Small intestine (tissue), 7 donors: ENCODE data around the gene DHFR2. TPM values are rescaled to one million over a fixed set of nuclear protein-coding genes. Genes with fewer than 3 reads are reported as not detected.
"Not testable (repeated sequence)": the region's sequence is repeated elsewhere in the genome, so short reads cannot be mapped to it uniquely, and the experiment has no call there.

Experiments
- DNase-seq, 2 donors: peaks; one replicate each; pipeline versions ENCODE4 v3.0.0 to v3.0.0-alpha.2; 2013
- FAIRE-seq: peaks from 2 replicates; lab custom pipeline; 2012; peaks lifted over from hg19 to GRCh38; lab: Jason Lieb, UNC
- H3K27ac ChIP-seq, 3 donors: one replicate each; pipeline ENCODE4 v1.5.1; 2013; ENCODE audit warnings: low read length in 2 of 3, mild to moderate bottlenecking in 2 of 3, control low read depth in 1 of 3, inconsistent platforms in 1 of 3, low read depth in 1 of 3, moderate library complexity in 1 of 3
- H3K27me3 ChIP-seq, 3 donors: one replicate each; pipeline ENCODE4 v1.6.1; 2013; ENCODE audit warnings: low read length in 3 of 3, inconsistent platforms in 1 of 3; ENCODE audit not compliant: control insufficient read depth in 3 of 3, insufficient read depth in 3 of 3
- H3K36me3 ChIP-seq, 3 donors: one replicate each; pipeline ENCODE4 v1.6.1; 2013; ENCODE audit warnings: low read length in 3 of 3, inconsistent platforms in 1 of 3, low read depth in 1 of 3, mild to moderate bottlenecking in 1 of 3, moderate library complexity in 1 of 3; ENCODE audit not compliant: control insufficient read depth in 3 of 3, insufficient read depth in 2 of 3
- H3K4me1 ChIP-seq, 3 donors: one replicate each; pipeline ENCODE4 v1.6.1; 2013; ENCODE audit warnings: low read length in 2 of 3, inconsistent platforms in 1 of 3, low read depth in 1 of 3, mild to moderate bottlenecking in 1 of 3, moderate library complexity in 1 of 3; ENCODE audit not compliant: control insufficient read depth in 3 of 3, insufficient read depth in 2 of 3
- H3K4me3 ChIP-seq, 3 donors: one replicate each; pipeline ENCODE4 v1.5.1; 2013; ENCODE audit warnings: low read length in 3 of 3, control low read depth in 1 of 3, inconsistent platforms in 1 of 3, low read depth in 1 of 3, mild to moderate bottlenecking in 1 of 3, moderate library complexity in 1 of 3
- H3K9me3 ChIP-seq, 2 donors: one replicate each; pipeline ENCODE4 v1.6.1; 2013; ENCODE audit warnings: low read depth in 1 of 2, low read length in 1 of 2; ENCODE audit not compliant: control insufficient read depth in 2 of 2, insufficient read depth in 1 of 2
- WGBS, 3 donors: extraction: QIAGEN DNeasy Blood & Tissue Kit; methylation state at CpG; one replicate each; pipeline ENCODE4 v1.1.7; 2013; 5-methylcytosine and 5-hydroxymethylcytosine counted together
- polyA plus RNA-seq, 4 donors: library from polyadenylated mRNA; stranded (reverse) in 3 of 4; unstranded in 1 of 4; fragments of 200-250 nt in 3 of 4; fragments of 120-200 nt in 1 of 4; gene quantifications; one replicate each; pipeline versions ENCODE4 v1.2.1 to v1.2.3, GENCODE V29; 2013
- donor health status: healthy with polysubstance abuse.
- donor health status: control.
- donor health status: control.
- donor health status: Bipolar disorder and iron deficiency.
- donor health status: healthy.

DHFR2 gene
- polyA plus RNA-seq, 4 donors, result 1.6 to 5.5 (median 3.4) TPM

GRCh38 chr3:94093151-94093550 lies 30.4 kb upstream of the DHFR2 start:
- H3K4me3 ChIP-seq, result no peak overlapping the region
- no peak for FAIRE-seq
- DNase-seq, result no peak
- H3K36me3 ChIP-seq, result peaks cover 0 to 13% (median 6%) of the 10 kb centered on the region in 3 donors
- no peak overlapping the region for H3K27ac ChIP-seq
- H3K4me1 ChIP-seq, result no peaks in the 10 kb centered on the region
- H3K27me3 ChIP-seq, result no peaks in the 10 kb centered on the region
- no peaks in the 10 kb centered on the region for H3K9me3 ChIP-seq
- WGBS, 3 donors, result 83 to 91% (median 86%) methylated on average over 1 of the region's 1 CpG

DNA sequence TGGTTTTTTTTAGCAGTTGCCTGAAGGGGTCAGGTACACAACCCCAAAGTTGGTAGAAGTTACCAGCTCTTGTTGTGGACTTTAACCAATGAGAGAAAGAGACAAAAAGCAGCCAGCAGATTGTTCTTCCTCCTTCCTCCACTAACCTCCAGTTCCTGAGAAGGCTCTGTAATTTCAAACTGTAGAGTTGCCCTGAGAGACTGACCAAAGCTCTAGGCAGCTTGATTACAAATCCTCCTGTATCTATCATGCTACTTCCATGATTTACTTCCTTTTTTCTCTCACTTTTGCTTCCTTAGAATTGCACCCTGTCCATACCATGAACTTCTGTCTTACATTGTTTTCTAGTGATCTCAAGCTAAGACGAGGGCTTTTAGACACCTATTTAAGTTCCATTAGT lies 29.4 kb upstream of the DHFR2 start:
- no peak for FAIRE-seq
- Histone ChIP-seq H3K9me3 (no peaks in the 10 kb centered on the region), H3K27ac (no peak overlapping the region), H3K4me3 (no peak overlapping the region), H3K4me1 (no peaks in the 10 kb centered on the region), H3K36me3 (peaks cover 0 to 9% (median 9%) of the 10 kb centered on the region in 3 donors), H3K27me3 (no peaks in the 10 kb centered on the region)
- DNase-seq, result no peak
- 92 to 97% (median 94%) methylated on average over 1 of the region's 1 CpG for WGBS, 3 donors

- WGBS, 3 donors, result 90 to 97% (median 93%) methylated on average over 1 of the region's 1 CpG
- no peak for DNase-seq
- no peak overlapping the region for H3K4me3 ChIP-seq
- H3K4me1 ChIP-seq, result no peaks in the 10 kb centered on the region
- no peaks in the 10 kb centered on the region for H3K9me3 ChIP-seq
- H3K27ac ChIP-seq, result no peak overlapping the region
- H3K27me3 ChIP-seq, result no peaks in the 10 kb centered on the region
- H3K36me3 ChIP-seq, result peaks cover 0 to 15% (median 4%) of the 10 kb centered on the region in 3 donors
- no peak for FAIRE-seq
Measured at GRCh38 chr3:94089126-94089525, 26.4 kb upstream of the DHFR2 start.

GRCh38 chr3:94083261-94083660 lies 20.5 kb upstream of the DHFR2 start:
- Histone ChIP-seq H3K4me3 (no peak overlapping the region), H3K4me1 (peaks cover 0 to 4% (median 2%) of the 10 kb centered on the region in 3 donors), H3K36me3 (peaks cover 0 to 18% (median 4%) of the 10 kb centered on the region in 3 donors), H3K9me3 (no peaks in the 10 kb centered on the region), H3K27me3 (no peaks in the 10 kb centered on the region), H3K27ac (no peak overlapping the region)
- DNase-seq, result peak; percentile 11 to 44
- WGBS, 3 donors, result 60 to 73% (median 63%) methylated on average over 4 of the region's 4 CpGs
- FAIRE-seq, result no peak

DNA sequence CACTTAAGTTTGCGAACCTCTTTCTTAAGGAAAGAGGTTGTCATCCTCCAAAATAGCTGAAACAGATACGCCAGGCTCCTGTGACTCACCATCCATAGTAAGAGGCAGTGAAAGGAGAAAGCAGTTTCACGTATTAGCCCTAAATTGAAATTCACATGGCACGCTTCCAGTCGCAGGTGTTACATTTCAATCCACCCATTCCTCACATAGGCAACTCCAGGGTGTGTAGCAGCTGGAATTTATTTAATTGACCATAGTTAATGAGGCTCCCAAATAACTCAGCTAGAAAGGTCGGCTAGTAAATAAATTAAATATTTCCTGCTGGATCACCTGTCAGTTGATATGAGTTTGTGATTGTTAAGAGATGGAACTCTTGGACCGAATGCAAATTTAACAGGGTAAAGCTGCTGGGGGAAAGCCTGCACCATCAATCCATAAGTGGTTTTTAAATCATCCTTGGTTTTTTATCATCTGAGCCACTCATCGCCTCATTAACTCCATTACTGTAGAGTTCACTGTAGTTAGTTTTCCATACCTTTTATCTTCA lies 19.7 kb upstream of the DHFR2 start:
- Histone ChIP-seq H3K4me3 (no peak overlapping the region), H3K36me3 (peaks cover 0 to 15% (median 4%) of the 10 kb centered on the region in 3 donors), H3K27me3 (no peaks in the 10 kb centered on the region), H3K4me1 (peaks cover 0 to 4% (median 2%) of the 10 kb centered on the region in 3 donors), H3K9me3 (no peaks in the 10 kb centered on the region), H3K27ac (no peak overlapping the region)
- no peak for FAIRE-seq
- whole genome bisulfite sequencing, 3 donors, result 27 to 72% (median 56%) methylated on average over 8 of the region's 8 CpGs
- no peak for DNase-seq

DNA sequence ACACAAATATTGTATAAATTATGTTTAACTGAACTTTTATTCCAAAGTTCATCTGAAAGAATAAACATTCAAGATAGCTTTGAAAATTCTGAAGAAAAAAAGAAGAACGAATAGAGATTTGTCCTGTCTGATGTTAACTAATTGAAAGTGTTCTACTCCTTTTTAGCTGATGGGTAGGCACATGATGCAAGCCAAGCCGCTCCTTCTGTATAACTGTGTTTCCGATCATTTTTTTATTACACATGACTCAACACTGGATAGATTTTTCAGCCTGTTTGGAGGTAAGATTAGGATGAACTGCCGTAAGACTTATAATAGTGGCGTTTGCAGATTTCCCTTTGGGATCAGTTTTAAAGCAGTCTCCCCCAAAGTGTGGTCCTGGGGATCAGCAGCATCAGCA lies 19.2 kb upstream of the DHFR2 start:
- Histone ChIP-seq H3K4me1 (peaks cover 0 to 4% (median 2%) of the 10 kb centered on the region in 3 donors), H3K27me3 (no peaks in the 10 kb centered on the region), H3K36me3 (peaks cover 0 to 16% (median 4%) of the 10 kb centered on the region in 3 donors), H3K27ac (no peak overlapping the region), H3K4me3 (no peak overlapping the region), H3K9me3 (no peaks in the 10 kb centered on the region)
- FAIRE-seq, result no peak
- 20 to 70% (median 57%) methylated on average over 5 of the region's 5 CpGs for WGBS, 3 donors
- DNase-seq, result peak in 1 of 2 donors; percentile 31

DNA sequence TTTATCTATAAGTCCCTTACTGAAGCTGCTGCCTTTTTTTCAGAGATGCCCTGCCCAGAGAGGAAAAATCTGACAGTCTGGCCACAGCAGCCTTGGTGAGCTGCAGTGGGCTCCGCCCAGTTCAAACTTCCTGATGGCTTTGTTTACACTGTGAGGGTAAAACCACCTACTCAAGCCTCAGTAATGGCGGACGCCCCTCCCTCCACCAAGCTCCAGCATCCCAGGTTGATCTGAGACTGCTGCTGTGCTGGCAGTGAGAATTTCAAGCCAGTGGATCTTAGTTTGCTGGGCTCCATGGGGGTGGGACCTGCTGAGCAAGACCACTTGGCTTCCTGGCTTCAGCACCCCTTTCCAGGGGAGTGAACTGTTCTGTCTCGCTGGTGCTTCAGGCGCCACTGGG lies 17.8 kb upstream of the DHFR2 start:
- not testable (repeated sequence) for H3K4me1 ChIP-seq, FAIRE-seq, H3K4me3 ChIP-seq, H3K9me3 ChIP-seq, H3K27me3 ChIP-seq, H3K27ac ChIP-seq
- DNase-seq, result peak; percentile 11 to 31
- 61 to 76% (median 75%) methylated on average over 5 of the region's 5 CpGs for WGBS, 3 donors
- peaks cover 0 to 14% (median 4%) of the 10 kb centered on the region in 3 donors for H3K36me3 ChIP-seq

DNA sequence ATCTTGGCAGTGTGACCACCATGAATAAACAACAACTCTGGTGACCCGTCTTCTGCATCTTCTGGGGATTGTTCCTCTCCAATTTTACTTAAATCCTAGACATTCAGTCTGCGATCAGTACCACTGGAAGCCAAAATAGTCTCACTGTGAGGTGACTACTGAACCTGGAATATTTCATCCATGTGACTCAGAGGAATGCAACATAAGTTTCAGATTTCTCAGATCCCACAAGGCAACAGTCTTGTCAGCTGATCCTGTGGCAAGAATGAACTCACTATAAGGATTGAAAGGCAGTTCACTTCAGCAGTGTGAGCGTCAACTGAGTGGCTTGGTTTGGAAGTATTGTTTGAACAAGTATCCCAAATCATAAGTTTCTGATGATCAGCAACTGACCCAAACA lies 13.3 kb upstream of the DHFR2 start:
- FAIRE-seq (no peak), DNase-seq (no peak)
- no peak overlapping the region for H3K4me3 ChIP-seq
- no peaks in the 10 kb centered on the region for H3K27me3 ChIP-seq
- 90 to 97% (median 93%) methylated on average over 3 of the region's 3 CpGs for WGBS, 3 donors
- H3K27ac ChIP-seq, result no peak overlapping the region
- no peaks in the 10 kb centered on the region for H3K9me3 ChIP-seq
- H3K36me3 ChIP-seq, result peaks cover 0 to 15% (median 8%) of the 10 kb centered on the region in 3 donors
- H3K4me1 ChIP-seq, result no peaks in the 10 kb centered on the region
